HUES48 (cell line): ENCODE measurements around the gene SRSF6.
"Not testable (repeated sequence)": the region's sequence is repeated elsewhere in the genome, so short reads cannot be mapped to it uniquely, and the experiment has no call there.

Experiments
- H3K27ac ChIP-seq: one replicate; pipeline ENCODE4 v1.7.0; 2013; ENCODE audit warnings: low read depth, low read length, inconsistent platforms
- H3K27me3 ChIP-seq: 2 replicates; pipeline ENCODE4 v1.6.1; 2013; ENCODE audit warnings: mild to moderate bottlenecking, low read length; ENCODE audit not compliant: control insufficient read depth, insufficient read depth
- H3K36me3 ChIP-seq: 2 replicates; pipeline ENCODE4 v1.6.1; 2013; ENCODE audit warnings: low read length; ENCODE audit not compliant: control insufficient read depth, insufficient read depth
- H3K4me1 ChIP-seq: 2 replicates; pipeline ENCODE4 v1.6.1; 2013; ENCODE audit warnings: mild to moderate bottlenecking, low read length; ENCODE audit not compliant: control insufficient read depth, insufficient read depth
- H3K4me3 ChIP-seq: 2 replicates; pipeline ENCODE4 v1.5.1; 2013; ENCODE audit warnings: mild to moderate bottlenecking, low read depth, low read length
- H3K9ac ChIP-seq: 2 replicates; pipeline ENCODE4 v1.6.1; 2013; ENCODE audit warnings: mild to moderate bottlenecking, low read depth, low read length, moderate library complexity
- H3K9me3 ChIP-seq: 2 replicates; pipeline ENCODE4 v1.6.1; 2013; ENCODE audit warnings: low read length; ENCODE audit not compliant: control insufficient read depth, insufficient read depth

SRSF6 gene

DNA sequence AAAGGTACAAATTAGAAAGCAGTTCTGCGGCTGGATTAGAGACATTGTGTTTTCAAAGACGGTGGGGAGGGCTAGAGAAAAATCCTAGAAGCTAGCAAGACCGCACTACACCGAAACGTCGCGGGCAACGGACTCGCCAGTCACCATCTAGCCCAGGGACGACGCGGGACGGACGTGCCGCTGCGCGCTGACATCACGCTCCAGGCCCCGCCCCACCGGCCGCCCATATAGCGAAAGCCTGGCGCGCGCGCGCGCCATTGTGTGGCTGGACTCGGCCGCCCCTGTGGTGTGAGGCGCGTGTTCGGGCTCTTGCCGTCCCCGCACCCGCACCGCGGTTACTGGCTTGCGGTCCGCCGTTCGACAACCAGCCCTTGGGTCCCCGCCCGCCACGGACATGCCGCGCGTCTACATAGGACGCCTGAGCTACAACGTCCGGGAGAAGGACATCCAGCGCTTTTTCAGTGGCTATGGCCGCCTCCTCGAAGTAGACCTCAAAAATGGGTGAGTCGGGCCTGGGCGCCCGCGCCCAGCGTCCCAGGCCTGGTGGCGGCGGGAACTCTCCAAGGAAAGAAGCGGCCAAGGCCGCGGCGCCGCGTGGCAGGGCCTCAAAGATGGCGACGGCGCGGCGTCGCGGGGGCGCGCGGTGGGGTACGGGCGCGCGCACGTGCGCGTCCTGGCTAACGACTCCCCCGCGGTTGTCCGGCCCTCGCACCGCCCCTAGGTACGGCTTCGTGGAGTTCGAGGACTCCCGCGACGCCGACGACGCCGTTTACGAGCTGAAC, at the start of gene SRSF6:
Gene SRSF6, plus strand, starts transcription at position 257 of the 782 bp plus-strand sequence. Its CDS starts 138 bp downstream, at position 395.
- Histone ChIP-seq H3K27ac (peak within 1 kb of the TSS; percentile 99), H3K9me3 (no peaks in the 10 kb centered on the region), H3K27me3 (no peaks in the 10 kb centered on the region), H3K9ac (peak within 1 kb of the TSS; percentile 100), H3K36me3 (peaks cover 40% of the 10 kb centered on the region), H3K4me3 (peak within 1 kb of the TSS; percentile 98), H3K4me1 (peaks cover 5% of the 10 kb centered on the region)

GRCh38 chr20:43408848-43409576, 48.7 kb upstream of the SRSF6 start:
- Histone ChIP-seq H3K27me3 (peaks cover 6% of the 10 kb centered on the region; the same call in 1 of the 2 replicates), H3K9ac (no peak overlapping the region), H3K9me3 (peaks cover 12% of the 10 kb centered on the region), H3K36me3 (no peaks in the 10 kb centered on the region), H3K4me3 (no peak overlapping the region), H3K4me1 (no peaks in the 10 kb centered on the region), H3K27ac (no peak overlapping the region)

GRCh38 chr20:43409577-43409913, 48.2 kb upstream of the SRSF6 start:
- peaks cover 6% of the 10 kb centered on the region; the same call in 1 of the 2 replicates for H3K27me3 ChIP-seq
- no peak overlapping the region for H3K27ac ChIP-seq
- peaks cover 12% of the 10 kb centered on the region for H3K9me3 ChIP-seq
- no peak overlapping the region for H3K9ac ChIP-seq
- H3K4me3 ChIP-seq: no peak overlapping the region
- no peaks in the 10 kb centered on the region for H3K4me1 ChIP-seq
- H3K36me3 ChIP-seq: no peaks in the 10 kb centered on the region

- Histone ChIP-seq H3K27ac (no peak overlapping the region), H3K36me3 (no peaks in the 10 kb centered on the region), H3K27me3 (no peaks in the 10 kb centered on the region), H3K4me1 (no peaks in the 10 kb centered on the region), H3K9me3 (peaks cover 11% of the 10 kb centered on the region), H3K9ac (no peak overlapping the region), H3K4me3 (no peak overlapping the region)
These were observed 41.9 kb upstream of the SRSF6 start for GRCh38 chr20:43415661-43416430.

- H3K9me3 ChIP-seq: peaks cover 12% of the 10 kb centered on the region
- H3K36me3 ChIP-seq: no peaks in the 10 kb centered on the region
- H3K4me1 ChIP-seq: no peaks in the 10 kb centered on the region
- H3K27ac ChIP-seq: no peak overlapping the region
- H3K27me3 ChIP-seq: no peaks in the 10 kb centered on the region
- no peak overlapping the region for H3K4me3 ChIP-seq
- H3K9ac ChIP-seq: no peak overlapping the region
These were observed 41.0 kb upstream of the SRSF6 start for GRCh38 chr20:43416591-43417228.

DNA sequence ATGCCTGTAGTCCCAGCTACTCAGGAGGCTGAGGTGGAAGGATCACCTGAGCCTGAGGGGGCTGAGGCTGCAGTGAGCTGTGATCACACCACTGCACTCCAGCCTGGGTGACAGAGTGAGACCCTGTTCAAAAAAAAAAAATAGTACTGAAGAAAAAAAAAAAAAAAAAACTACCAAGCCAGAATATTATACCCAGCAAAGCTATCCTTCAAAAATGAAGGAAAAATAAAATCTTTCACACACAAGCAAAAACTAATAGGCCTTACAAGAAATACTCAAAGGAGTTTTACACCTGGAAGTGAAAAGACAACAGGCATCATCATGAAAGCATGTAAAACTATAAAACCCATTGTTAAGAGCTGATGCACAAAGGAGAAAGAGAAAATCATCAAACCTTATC, 37.5 kb upstream of the SRSF6 start:
- Histone ChIP-seq H3K9me3 (peaks cover 12% of the 10 kb centered on the region), H3K4me3 (no peak overlapping the region), H3K9ac (no peak overlapping the region), H3K27me3 (no peaks in the 10 kb centered on the region), H3K36me3 (no peaks in the 10 kb centered on the region), H3K4me1 (no peaks in the 10 kb centered on the region), H3K27ac (no peak overlapping the region)

DNA sequence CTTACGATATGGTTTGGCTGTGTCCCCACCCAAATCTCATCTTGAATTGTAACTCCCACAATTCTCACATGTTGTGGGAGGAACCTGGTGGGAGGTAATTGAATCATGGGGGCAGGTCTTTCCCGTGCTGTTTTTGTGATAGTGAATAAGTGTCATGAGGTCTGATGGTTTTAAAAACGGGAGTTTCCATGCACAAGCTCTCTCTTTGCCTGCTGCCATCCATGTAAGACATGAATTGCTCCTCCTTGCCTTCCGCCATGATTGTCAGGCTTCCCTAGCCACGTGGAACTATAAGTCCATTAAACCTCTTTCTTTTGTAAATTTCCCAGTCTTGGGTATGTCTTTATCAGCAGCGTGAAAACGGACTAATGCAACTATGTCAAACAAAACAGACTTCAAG, 36.8 kb upstream of the SRSF6 start:
- H3K9me3 ChIP-seq: peaks cover 12% of the 10 kb centered on the region
- H3K36me3 ChIP-seq, H3K4me1 ChIP-seq, H3K4me3 ChIP-seq, H3K27me3 ChIP-seq, H3K9ac ChIP-seq, H3K27ac ChIP-seq: not testable (repeated sequence)

DNA sequence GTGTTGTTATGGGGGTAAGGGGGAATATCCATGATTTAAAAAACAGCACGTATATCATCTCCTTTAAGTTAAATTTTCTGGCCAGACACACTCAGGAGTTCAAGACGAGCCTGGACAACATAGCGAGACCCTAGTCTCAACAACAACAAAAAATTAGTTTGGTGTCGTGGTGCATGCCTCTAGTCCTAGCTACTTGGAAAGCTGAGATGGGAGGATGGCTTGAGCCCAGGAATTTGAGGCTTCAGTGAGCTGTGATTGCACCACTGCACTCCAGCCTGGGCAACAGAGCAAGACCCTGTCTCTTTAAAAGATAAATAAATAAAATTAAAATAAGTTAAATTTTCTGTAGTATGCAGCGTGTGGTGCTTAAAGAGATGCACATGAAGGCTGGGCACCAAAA, 31.5 kb upstream of the SRSF6 start:
- Histone ChIP-seq H3K9ac (no peak overlapping the region), H3K4me3 (no peak overlapping the region), H3K27me3 (no peaks in the 10 kb centered on the region), H3K36me3 (no peaks in the 10 kb centered on the region), H3K9me3 (no peaks in the 10 kb centered on the region), H3K27ac (no peak overlapping the region), H3K4me1 (peaks cover 11% of the 10 kb centered on the region)

DNA sequence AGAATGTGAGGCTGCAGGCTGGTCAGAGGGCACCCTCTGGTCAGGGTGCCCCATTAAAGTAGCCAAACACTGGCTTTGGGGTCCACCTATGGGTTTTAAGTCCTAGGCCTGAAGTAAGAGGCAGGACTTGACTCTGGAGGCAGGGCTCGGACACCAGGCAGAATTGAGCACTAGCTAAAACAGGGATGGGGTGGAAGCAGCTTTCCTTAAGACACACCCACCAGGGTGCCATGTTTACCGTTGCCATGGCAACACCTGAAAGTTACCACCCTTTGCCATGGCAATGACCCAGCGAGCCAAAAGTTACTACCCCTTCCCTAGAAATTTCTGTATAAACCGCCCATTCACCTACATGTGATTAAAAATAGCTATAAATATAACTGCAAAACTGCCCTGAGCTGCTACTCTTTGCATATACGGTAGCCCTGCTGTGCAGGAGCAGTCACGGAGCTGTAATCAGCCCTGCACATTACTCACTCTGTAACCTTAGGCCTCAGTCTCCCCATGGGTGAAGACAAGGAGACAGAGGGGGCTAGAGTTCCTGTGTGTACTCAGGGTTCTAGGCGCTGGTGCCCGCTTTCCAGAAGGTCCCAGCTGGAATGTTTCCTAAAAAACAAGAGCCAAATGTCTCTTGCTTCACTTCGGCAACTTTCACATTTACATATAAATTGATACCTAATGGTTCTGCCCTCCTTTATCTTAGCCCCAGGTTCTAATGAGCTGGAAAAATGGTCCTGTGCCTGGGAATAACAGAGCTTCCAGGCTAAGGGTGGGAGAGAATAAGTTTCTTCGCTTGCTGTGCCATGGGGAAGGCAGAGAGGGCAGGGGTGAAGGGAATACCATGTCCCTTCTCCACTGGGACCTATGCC, 27.2 kb upstream of the SRSF6 start:
- Histone ChIP-seq H3K27me3 (no peaks in the 10 kb centered on the region), H3K4me1 (peaks cover 11% of the 10 kb centered on the region), H3K27ac (no peak overlapping the region), H3K36me3 (no peaks in the 10 kb centered on the region), H3K9ac (no peak overlapping the region), H3K4me3 (no peak overlapping the region), H3K9me3 (no peaks in the 10 kb centered on the region)

DNA sequence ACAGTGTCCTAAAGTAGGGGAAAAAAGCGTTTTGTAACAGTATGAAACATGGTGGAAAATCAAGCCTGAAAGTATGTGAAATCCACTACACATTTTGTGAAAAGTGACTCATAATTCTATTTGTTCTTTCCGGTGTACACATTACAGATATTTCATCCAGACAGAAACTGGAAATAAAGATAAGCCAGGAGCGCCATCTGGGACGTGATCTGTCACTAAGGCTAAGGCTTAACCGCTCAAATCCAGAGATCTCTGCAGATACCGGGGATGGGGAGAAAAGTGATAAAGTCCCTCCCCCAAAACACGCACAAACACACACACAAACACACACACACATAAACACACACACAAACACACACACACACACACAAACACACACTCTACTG, 26.6 kb upstream of the SRSF6 start:
- Histone ChIP-seq H3K36me3 (no peaks in the 10 kb centered on the region), H3K27ac (no peak overlapping the region), H3K9me3 (no peaks in the 10 kb centered on the region), H3K4me1 (peaks cover 11% of the 10 kb centered on the region), H3K4me3 (no peak overlapping the region), H3K27me3 (no peaks in the 10 kb centered on the region), H3K9ac (no peak overlapping the region)
